DMS114 treated with DMSO at 0.1 percent for 48 hours (cell line): ENCODE results near the gene TMEM116.
"Not testable (repeated sequence)": the region's sequence is repeated elsewhere in the genome, so short reads cannot be mapped to it uniquely, and the experiment has no call there.

Experiments used
- DNase-seq: peaks from one replicate; lab custom pipeline; 2025; ENCODE audit not compliant: unreplicated experiment; lab: John Stamatoyannopoulos, UW

The TMEM116 gene

DNA sequence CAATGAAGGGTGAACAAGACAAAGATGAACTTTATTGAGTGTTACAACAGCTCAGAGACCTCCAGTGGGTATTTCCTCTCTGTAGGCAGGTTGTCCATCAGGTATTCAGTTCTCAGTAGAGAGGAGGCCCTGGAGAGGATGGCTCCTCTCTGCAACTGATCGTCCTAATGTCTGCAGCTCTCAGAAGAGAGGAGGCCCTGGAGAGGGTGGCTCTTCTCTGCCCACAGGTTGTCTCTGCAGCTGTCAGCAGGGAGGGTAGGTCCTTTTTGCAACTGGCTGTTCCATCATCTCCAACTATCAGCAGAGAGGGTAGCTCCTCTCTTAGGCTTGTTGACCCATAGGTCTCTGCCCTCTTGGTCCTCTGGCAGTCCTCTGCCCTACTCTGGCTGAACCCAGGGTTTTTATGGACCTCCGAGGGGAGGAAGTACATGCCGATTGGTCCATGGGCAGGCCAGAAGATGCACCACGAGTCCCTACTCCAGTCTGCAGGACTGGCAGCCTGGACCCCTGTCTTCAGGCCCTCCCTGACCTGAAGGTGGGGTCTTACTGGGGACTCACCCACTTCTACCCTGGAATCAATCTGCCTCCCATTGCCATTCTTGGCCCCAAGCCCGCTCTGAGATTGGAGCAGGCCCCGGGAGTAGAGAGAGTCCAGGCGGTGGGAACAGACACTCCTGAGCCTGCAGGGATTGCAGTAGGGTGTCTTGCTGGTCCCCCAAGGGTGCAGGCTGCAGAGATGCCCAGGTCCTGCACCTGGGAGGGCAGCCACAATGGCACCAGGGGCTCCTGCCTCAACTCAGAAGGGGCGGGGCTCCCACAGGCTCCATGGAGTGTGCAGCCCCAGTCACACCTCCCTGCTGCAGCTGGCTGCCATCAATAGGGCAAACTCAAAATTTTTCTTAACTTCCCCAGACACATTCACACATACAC lies 2.3 kb downstream of the TMEM116 start:
- no peak for DNase-seq

DNA sequence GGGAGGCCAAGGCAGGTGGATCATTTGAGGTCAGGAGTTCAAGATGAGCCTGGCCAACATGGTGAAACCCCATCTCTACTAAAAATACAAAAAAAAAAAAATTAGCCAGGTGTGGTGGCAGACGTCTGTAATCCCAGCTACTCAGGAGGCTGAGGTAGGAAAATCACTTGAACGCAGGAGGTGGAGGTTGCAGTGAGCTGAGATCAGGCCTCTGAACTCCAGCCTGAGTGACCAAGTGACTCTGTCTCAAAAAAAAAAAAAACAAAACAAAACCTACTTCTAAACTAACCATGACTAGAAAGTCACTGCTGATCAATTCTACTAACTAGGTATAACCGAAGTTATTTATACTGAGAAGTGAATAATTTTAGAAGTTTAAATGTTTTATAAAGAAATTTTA lies 3.4 kb downstream of the TMEM116 start:
- not testable (repeated sequence) for DNase-seq

DNA sequence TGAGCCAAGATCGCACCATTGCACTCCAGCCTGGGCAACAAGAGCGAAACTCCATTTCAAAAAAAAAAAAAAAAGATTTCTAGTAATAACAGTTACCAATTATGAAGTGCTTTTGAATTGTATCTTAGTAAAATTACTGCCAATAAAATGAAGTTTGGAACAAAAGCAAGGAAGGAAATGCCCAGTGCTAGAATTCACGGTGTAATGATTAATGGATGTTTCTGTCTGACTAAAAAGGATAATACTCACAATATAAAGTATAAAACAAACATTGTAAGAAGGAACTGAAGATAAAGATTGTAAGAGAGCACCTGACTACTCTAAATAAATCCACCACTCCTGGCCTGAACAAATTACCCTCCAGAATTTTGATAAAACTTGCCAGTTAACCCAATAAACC lies 4.0 kb downstream of the TMEM116 start:
- no peak for DNase-seq

DNA sequence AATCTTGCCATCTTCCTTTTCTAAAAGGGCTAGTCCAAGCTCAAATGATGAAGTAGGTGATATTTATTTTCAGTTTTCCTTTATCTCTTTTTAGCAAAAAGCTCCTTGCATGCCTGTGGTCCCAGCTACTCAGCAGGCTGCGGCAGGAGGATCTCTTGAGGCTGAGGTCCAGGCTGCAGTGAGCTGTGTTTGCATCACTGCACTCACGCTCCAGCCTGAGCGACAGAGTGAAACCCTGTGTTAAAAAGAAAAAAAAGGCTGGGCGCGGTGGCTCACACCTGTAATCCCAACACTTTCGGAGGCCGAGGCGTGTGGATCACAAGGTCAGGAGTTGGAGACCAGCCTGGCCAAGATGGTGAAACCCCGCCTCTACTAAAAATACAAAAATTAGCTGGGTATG lies 5.0 kb downstream of the TMEM116 start:
- DNase-seq: no peak

DNA sequence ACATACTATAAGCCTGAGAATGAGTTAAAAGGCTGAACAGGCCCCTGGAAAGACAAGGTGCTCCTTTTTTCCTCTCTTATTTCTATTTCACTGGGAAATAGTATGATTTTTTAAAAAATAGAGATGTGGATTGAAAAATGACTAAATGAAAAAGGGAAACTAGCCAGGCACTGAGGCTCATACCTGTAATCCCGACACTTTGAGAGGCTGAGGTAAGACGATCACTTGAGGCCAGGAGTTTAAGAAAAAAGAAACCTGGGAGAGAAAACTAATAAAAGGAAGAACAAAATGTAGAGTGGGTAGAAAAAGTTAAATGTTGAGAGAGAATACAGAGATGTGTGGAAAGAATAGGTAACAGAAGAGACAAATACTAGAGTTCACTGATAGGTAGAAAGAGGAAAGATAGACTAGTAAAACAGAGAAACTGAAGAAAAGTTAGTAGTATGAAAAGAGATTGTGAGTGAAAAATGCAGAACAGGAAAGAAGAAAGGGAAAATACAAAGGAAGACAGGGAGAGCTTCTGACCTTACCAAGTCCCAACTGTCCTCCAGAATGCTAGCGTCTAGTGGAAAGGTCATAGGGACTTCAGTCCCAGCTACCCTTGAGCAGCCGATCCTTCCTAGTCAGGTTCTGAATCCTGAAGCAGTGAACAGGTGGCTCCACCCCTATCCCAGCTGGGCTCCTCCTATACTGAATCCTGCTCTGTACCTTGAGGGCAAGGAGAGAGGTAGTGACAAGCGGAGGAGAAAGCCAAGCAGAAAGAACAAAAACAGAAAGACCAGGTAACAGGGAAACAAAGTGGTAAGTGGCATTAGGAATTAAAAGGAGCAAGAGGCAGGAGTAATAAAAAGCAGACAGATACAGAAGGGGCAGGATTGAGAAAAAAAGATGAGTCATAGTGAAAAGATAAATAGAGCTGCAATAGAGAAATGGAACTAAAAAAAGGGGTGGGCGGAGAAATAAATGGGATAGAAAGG lies 7.3 kb downstream of the TMEM116 start:
- DNase-seq: no peak

DNA sequence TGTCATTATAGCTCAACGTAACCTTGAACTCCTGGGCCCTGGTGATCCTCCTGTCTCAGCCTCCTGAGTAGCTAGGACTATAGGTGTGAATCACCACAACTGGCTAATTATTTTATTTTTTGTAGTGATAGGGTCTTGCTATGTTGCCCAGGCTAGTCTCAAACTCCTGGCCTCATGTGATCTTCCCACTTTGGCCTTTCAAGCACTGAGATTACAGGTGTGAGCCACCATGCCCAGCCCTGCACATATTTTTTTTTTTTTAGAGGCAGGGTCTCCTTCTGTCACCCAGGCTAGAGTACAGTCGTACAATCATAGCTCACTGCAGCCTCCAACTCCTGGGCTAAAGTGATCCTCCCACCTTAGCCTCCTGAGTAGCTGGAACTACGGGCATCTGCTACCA lies 8.9 kb downstream of the TMEM116 start:
- no peak for DNase-seq

DNA sequence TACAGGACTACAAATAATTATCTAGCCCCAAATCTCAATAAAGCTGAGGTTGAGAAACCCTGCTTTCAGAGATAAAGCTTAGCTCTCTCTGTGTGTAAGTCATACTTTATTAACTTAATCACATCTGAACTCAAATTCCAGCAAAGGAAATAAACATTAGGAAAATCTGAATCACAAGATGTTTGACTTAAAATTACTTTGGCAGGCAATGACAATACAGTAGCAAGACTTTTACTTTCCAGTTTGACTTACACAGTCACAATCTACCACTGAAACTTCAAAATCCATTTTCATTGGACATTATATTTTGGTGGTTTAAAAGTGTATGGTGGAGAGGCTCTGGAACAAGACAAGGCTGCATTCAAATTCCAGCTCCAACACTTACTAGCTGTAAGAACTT lies 11.4 kb downstream of the TMEM116 start:
- DNase-seq: no peak

DNA sequence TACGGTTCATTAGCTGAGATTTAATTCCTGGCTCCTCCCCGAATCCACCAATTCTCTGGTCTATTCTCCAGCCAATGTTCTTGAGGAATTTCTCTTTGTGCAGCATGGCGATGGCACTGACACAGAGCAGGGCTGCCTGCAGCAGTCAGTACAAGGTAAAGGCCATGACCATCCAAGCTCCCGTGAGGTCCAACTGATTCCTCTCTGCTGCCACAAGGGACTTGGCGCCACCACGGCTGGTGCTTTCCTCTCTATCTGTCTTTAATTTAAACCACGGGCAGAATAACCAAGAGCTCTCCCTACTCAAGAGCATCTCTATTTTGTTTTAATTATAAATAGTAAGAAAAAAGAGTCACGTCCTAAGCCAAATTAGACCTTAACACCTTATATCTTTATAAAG lies 12.1 kb downstream of the TMEM116 start:
- DNase-seq: no peak

DNA sequence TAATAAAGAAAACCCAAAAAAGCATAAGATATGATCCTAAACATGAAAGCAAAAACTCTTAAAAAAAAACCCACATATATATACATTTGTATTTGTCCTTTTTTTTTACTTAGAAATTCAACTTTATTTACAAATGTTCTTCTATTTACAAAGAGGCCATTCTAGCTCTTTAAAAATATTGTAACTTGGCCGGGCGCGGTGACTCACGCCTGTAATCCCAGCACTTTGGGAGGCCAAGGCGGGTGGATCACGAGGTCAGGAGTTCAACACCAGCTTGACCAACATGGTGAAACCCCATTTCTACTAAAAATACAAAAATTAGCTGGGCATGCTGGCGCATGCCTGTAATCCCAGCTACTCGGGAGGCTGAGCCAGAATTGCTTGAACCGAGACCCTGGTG lies 13.8 kb downstream of the TMEM116 start:
- not testable (repeated sequence) for DNase-seq

DNA sequence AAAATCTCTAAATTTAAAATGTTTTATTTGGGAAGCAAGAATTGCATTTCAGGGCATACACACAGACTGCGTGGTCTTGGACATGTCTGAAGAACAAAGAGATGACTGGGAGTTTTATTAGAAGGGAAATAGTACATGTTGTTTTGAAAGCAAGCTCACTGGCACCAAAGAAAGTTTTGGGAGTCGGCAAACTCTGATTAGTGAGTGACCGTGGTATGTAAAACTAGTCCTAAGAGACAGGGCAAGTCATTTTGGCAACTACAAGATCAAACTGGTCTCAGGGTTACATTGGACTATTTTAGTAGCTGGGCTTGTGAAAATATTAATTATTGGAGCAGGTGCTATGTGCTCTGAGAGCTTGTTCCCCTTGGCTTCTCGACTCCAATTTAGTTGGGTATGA lies 14.9 kb downstream of the TMEM116 start:
- no peak for DNase-seq

DNA sequence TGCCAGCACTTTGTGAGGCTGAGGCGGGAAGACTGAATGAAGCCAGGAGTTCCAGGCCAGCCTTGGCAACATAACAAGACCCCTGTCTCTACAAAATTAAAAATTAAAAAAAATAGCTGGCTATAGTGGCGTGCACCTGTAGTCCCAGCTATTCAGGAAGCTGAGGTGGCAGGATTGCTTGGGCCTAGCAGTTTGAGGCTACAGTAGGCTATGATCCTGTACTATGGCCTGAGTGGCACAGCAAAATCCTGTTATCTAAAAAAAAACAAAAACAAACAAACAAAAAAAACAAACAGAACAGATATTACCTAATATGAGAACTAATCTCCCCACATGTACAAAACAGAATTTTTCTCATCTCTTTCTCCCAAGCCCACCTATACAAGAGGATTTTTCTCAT lies 15.7 kb downstream of the TMEM116 start:
- no peak for DNase-seq

DNA sequence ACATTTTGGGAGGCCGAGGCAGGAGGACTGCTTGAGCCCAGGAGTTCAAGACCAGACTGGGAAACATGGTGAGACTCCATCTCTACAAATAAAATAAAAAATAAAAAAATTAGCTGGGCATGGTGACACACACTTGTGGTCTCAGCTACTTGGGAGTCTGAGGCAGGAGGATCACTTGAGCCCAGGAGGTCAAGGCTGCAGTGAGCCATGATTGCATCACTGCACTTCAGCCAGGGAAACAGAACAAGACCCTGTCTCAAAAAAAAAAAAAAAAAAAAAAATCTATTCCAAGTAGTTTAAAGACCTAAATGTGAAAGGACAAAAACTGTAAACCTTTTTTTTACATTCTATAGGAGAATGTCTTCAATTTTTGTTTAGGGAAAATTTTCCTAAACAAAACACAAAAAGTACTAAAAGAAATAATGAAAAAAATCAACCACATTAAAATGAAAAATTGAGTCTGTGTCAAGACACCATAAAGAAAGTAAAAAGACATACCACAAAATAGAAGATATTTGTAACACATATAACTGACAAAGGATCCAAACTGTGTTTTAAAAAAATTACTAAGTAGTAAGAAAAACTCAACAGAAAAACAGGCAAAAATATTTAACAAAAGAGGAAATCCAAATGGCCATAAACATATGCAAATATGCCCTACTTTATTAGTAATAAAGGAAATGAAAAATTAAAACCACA lies 17.0 kb downstream of the TMEM116 start:
- DNase-seq: no peak

DNA sequence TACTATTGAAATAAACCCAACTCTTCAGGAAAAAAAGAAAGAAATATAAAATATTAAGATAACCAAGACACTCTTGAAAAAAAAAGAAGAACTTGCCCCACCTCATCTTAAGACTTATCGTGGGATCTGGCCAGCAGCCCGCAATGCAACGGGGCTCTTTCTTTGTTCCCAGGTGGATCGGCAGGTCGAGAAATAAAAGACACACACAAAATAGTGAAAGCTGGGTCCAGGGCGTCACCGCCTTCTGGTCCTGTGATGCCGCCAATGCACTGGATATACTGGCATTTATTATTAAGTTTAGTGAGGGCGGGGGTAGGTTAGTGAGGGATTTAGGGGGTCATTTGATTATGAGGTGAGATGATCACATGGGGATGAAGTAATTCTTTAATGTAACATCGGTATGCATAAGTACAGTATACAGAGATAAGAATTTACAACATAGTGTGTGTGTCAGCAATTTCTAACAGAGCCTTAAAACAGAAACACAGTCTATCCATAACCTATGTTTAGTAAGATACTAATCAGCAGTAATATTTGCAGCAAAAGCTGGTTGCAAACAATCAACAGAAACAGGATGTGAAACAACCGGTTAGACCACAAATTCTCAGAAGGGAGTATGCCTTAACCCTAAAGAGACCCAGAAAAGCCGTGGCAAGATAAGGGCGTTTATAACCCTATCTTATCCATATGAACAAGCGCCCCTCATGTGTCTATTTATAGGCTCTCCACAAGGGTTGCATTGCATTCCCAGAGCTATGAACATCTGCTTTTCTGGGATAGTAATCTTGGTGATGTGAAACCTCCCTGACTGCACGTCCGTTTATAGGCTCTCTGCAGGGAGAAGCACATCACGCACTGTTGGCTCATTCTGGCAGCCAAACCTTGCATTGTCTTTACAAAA lies 18.5 kb downstream of the TMEM116 start:
- DNase-seq: not testable (repeated sequence)

DNA sequence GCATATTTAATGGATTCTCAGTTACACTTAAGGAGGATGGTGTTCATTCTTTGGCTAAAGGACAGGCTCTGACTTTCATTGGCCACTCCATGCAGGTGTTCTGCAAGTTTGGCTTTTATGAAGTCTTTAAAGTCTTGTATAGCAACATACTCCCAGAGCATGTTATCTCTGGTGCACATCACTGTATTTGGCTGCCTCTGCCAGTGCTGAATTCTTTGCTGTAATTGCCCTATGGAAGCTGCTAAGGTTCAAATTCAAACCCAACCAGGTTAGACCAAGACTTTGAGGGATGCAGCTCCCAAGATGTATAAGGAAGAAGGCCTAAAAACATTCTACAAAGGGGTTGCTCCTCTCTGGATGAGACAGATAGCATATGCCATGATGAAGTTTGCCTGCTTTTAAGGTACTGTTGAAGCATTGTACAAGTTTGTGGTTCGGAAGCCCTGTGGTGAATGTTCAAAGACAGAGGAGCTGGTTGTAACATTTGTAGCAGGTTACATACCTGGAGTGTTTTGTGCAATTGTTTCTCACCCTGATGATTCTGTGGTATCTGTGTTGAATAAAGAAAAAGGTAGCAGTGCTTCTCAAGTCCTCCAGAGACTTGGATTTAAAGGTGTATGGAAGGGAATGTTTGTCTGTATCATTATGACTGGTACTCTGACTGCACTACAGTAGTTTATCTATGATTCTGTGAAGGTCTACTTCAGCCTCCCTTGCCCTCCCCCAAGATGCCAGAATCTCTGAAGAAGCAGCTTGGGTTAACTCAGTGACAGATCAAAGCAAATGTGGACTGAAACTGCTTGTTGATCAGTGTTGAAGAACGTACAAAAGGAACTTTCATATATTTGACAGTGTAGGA lies 19.4 kb downstream of the TMEM116 start:
- DNase-seq: no peak

DNA sequence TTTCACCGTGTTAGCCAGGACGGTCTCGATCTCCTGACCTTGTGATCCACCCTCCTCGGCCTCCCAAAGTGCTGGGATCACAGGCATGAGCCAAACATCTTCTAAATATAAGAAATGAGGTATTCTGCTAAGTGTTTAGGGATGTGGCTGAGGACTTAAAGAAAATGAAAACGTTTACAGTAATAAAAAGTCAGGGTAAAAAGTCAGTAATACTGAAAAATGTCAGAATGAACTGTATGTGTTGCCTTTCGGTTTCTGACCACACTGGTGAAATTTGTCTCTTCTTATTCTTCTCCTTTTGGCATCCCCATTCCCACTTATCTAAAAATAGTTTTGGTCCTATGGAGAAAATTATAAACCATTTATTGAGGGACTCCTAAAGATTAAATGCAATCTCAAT lies 20.5 kb downstream of the TMEM116 start:
- no peak for DNase-seq

DNA sequence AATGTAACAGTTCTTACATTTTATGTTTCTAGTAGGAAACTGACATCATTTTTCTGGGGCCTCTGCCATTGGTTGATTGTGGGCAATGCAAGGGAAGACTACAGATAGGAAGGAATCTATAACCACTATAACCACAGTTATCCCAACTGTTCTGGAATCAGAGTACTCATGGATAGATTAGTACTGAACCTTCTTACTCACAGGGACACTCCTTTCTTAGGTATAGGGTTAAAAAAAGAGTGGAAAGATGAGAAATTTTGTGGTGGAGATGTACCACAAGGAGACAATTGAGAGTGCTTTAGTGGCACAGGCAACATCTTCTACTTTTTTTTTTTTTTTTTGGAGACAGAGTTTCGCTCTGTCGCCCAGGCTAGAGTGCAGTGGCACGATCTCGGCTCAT lies 21.0 kb downstream of the TMEM116 start:
- DNase-seq: no peak

DNA sequence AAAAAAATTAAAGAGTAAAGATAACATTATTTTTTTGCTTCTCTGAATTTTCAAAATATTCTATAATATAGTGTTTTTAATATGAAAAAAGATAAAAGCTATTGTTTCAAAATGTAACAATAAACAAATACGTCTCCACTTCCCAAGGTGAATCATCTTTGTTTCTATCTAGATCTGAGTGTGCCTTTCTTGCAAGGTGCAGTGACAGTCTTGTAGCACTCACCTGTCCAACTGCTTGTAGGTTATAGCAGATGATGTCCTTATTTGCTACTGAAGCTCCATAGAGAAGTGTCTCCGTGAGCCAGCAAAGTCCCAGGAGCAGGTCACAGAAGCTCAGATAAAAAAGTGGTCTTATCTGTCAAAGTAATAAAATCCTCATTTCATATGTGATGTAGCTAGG lies 21.4 kb downstream of the TMEM116 start:
- DNase-seq: no peak

DNA sequence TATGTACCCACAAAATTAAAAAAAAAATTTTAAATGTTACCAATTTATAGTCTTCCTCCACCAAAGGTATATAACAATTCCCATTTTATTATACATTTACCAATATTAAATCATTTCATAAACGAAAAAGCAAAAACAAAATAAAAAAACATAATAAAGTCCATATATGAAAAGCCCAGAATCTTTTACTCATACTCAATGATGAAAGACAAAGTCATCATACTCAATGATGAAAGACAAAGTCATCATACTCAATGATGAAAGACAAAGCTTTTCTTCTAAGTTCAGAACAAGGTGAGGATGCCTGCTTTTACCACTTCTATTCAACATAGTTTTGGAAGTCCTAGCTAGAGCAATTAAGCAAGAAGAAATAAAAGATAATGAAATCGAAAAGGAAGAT lies 28.1 kb downstream of the TMEM116 start:
- no peak for DNase-seq

DNA sequence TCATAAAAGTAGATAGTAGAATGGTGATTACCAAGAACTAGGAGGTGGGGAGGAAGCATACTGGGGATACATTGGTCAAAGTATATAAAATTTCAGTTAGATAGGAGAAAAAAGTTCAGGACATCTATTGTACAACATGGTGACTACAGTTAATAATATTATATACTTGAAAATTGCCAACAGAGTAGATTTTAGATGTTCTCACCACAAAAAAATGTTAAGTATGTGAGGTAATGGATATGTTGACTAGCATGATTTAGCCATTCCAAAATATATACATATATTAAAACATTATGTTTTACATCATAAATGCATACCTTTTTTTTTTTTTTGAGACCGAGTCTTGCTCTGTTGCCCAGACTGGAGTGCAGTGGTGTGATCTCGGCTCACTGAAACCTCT lies 31.0 kb downstream of the TMEM116 start:
- no peak for DNase-seq
